KBM-7 (cell line): ENCODE results near the gene BCL2.

Experiments used
- DNase-seq: peaks from one replicate; pipeline ENCODE4 v3.0.0-alpha.2; 2015
- in situ Hi-C: fragments of 300-500 bp; cut with MboI; formaldehyde crosslinking; loops from 2 replicates; pipeline ENCODE4 v1.14.3; 2020; ENCODE audit warnings: low sequenced_read_pairs, low pct_unique_long_range_greater_than_20kb, mixed read lengths

The BCL2 gene

DNA sequence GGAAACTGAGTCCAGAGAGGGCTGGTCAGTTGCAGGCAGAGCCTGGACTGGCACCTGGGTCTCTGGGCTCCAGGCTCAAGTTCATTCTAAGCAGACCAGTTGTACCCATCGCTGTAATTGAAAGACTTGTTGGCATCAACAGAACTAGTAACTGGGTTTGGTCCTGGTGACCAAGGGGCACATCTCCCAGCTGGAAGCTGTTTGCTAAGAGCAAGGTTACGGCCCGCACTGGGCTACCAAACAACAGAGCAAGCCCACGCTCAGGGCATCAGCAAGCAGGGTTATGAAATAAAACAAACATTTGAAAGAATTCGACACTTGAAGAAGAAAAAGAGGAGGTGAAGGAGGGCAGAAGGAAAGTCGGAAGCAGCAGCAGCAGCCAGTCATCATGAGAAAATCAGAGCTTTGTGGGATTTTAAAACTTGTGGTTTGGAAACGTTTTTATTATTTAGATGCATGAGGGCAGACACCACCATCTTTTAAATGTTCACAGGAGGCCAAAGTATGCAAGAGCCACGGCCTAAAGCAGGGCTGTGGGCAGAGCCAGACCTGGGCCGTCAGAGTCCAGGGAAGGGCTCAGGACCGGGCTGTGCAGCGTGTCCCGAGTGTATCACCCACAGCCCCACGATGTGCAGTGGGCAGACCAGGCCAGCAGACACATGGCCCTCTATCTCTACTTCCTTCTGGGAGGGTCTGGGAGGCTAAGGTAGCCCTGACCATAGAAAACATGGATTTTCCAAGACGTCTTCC is 220.3 kb downstream of the BCL2 start:
- DNase-seq, result no peak
- in situ Hi-C loops, result no loop called here

DNA sequence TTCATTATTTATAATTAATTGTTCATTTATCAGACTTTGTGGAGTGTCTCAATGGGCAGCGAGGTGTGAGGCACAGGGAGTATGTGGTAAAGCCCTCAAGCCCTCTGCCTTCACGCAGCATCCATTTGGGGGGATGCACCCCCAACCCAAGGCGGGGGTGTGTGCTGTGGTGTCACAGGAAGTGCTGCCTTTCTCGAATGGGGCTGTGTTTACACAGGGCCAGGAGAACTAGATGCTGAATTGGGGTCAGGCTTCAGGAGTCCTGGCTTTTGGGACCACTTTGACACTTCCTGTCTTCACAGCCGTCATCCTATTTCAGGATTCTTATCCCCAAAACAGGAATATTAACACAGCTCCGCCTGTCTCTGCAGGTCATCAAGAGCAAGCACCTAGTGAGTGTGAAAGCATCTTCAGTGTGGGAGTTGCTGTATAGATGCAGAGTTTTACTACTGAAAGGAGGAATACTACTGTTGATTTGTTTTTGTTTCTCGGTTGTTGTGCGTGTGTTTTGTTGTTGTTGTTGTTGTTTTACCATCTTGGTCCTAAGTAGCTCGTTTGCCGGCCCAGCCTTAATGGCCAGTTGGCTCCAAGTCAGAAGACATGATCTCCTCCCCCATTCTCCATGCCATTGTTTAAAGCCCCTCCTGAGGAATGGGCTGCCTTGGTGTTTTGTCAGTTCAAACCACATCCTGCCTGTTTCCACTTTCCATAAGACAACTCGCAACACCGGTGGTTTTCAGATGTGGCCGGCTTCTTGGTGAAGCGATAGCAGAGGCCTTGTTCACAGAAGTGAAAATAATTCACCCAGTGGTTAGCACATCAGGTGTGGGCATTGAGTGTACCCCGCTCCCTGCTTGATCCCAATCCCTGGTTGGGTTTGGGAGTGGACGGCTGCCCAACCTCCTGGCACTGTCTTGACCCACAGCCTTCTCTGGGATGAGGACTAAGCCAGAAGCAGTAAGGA is 221.3 kb downstream of the BCL2 start:
- in situ Hi-C loops, result no loop called here
- DNase-seq, result peak; percentile 92

DNA sequence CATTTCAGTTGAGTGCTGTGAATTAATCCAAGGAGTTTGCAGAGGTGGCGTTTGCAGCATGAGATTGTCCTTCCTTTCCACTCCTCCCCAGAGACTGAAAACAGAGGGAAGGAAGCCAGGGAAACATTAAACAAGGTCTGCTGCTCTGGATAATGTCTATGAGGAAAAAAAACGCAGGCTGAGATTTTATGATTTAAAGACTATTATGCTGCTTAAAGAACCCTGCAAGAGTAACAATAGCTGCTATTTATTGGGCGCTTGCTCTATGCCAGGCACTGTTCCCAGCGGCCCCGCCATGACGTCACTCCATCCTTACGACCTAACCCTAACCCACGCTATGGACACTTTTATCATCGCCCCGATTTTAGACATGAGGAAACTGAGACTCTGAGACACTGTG is 222.4 kb downstream of the BCL2 start:
- in situ Hi-C loops, result no loop called here
- no peak for DNase-seq

DNA sequence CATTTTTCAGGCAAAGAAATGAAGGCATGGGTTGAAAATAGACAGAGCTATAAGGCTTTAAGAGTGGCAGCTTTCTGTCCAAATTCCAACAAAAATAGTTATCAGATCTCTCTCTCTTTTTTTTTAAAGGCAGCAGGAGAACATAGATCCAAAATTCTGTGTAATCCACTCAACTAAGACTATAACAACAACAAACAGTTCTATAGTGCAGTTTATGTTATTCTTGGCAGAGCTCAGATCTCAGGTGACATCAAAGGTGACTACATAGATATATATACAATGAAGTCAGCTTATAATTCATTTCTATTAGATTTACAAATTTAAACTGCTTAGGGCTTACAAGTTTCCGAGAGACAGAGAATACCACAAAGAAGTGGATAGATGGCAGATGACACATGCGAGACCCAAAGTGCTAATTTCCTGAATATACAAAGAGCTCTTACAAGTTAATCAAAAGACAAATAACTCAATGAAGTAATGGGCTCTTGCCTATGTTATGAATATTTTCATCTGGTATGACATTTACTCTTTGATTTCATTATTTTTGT is 223.2 kb downstream of the BCL2 start:
- in situ Hi-C loops, result no loop called here
- DNase-seq, result no peak

DNA sequence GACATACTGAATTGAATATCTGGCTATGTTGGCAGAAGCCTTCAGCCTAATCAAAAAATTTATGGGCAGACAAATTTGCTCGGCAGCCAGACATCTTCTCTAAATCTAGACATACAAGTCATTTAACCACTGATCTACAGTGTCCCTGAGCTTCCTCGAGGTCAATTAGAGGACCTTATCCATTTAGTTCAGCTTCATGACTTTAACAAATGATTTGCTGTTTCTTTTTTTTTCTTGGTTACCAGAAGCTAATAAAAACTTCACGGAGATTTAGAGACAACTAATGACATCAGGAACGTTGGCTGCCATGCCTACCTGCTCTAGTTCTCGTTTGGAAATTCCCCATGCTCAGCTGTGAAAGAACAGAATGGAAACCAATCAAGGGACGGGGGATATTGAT is 223.8 kb downstream of the BCL2 start:
- in situ Hi-C loops, result no loop called here
- DNase-seq, result no peak

DNA sequence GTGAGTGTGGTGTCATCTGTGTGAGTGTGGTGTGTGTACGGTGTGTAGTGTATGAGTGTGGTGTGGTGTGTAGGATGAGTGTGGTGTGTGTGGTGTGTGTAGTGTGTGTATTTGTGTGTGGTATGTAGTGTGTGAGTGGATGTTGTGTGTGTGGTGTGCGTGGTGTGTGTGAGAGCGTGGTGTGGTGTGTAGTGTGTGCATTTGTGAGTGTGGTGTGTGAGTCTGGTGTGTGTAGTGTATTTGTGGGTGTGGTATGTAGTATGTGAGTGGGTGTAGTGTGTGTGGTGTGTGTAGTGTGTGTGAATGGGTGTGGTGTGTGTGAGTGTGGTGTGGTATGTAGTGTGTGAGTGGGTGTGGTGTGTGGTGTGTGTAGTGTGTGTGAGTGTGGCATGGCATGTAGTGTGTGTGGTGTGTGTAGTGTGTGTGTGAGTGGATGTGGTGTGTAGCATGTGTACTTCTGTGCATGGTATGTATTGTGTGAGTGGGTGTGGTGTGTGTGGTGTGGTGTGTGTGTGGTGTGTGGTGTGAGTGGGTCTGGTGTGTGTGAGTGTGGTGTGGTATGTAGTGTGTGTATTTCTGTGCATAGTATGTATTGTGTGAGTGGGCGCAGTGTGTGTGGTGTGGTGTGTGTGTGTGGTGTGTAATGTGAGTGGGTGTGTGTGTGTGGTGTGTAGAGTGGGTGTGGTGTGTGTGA is 227.8 kb downstream of the BCL2 start:
- in situ Hi-C loops, result no loop called here
- no peak for DNase-seq

DNA sequence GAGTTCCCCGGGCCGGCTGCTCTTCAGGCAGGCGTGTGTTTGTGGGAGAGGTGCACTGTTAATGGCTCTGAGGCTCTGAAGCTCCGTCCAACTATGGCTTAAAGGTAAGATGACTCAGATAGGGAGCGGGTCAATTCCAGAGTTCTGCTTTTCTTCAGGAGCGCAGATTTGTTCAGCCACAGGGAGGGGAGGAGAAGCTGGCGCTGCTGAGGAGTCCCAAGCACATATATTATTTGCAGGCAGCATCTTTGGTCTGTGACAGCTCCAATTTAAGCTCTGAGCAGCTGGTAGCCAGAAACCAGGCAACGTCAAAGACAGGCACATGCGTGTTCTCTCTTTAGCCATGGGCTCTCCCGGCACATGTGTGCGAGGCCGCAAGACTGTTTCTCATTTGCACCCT is 229.2 kb downstream of the BCL2 start:
- DNase-seq, result peak; percentile 62
- in situ Hi-C loops, result no loop called here

DNA sequence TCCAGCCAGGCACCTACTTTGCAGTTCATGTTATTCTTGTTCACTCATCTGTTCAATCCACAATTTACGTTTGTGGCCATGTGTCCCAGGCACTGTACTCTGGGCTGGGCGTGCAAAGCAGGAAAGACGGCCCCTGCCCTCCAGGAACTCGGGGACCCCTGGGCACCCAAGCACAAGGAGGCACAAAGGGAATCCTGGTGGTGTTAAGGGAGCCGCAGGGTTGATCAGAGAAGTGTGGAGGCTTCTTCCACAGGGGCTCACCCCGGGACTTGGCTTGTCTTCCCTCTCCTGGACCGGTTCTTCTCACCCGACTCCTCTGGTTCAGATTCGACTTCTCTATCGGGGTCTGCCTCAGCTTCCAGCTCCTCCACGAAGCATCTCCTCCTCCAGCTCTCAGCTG is 230.5 kb downstream of the BCL2 start:
- in situ Hi-C loops, result no loop called here
- no peak for DNase-seq

DNA sequence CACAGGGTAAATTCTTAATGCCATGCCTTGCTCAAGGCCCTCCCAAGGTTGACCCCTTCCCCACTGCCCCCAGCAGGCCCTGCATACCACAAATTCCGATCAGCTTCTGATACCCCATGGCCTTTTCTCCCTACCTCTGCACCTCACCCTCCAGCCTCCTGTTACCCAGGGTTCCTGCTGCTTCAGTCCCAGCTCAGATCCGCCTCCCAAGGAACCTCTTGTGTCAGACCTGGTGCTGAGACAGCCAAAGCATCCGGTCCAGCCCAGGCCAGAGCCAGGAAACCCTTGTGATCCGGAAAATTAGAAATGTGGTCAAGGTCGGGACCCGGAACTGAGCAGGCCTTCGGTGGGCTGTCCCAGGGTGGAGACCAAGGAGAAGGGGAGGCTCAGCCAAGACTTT is 231.3 kb downstream of the BCL2 start:
- in situ Hi-C loops, result no loop called here
- DNase-seq, result no peak

DNA sequence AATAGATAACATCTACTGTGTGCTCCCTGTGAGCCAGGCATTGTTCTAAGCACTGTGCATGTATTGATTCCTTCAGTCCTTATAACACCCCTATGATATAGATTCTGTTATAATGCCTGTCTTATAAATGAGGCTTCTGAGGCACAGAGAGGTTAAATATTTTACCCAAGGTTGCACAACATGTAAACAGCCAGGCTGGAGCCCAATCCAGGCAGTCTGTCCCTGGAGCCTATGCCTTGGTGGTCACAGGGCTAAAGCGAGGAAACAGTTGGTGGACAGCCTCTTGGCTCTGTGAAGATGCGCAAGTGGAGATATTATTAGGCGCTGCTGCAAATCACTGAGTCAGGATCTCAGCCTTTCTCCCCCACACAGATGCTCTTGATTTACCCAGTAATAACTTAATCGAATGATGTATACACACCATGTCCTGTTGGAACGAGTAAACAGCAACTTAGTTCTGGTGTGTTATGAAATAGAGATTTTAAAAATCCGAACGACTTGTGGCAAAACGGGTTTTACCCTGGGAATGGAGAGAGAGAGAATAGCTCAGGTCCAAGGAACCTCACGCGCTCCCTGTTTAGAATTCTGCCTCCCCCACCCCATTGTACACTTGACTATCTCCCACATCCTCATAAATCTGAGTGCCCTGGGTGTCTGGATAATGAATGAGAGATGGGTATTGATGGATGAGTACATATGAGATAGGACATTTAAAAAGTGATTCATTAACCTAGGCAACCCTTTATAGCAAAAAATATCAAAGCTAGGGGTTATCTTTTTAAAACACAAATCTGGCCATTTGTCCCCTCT is 231.9 kb downstream of the BCL2 start:
- DNase-seq, result no peak
- in situ Hi-C loops, result no loop called here

DNA sequence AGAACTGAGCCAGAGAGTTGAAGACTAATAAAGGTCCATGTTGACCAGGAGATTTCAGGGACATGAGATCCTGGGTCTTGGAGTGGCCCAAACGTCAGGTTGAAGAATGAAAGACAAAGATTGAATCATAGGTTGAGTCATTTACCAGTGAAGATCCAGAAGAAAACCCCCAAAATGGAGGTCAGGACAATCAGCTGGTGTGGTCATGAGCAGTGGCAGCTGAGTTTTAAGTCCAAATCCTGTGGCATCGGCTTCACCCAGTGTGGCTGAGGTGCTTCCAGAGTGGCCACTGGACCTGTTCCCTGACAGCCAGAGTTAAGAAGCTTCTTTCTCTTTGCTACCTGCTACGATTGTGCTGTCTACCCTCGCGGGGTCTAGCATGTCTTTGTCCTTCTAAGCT is 234.0 kb downstream of the BCL2 start:
- in situ Hi-C loops, result no loop called here

DNA sequence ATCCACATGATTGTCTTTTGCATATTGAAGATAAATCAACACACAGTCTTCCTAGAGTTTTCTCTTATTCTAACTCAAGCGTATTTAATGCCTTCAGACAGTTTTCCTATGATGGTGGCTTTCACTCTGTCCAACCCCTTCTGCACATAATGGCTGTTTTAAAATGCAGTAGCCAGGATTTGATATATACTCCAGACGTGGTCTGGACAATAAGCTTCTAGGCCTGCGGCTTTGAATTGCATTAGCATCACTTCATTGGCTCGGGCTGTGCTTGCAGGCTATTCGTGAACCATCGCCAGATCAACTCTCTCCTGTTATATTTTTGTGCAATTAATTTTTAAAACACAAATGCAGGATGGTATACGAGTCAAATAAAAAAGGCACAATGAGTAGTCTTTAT is 235.3 kb downstream of the BCL2 start:
- in situ Hi-C loops, result no loop called here
- DNase-seq, result no peak

More for the DNA sequence above, 234.0 kb downstream of the BCL2 start:
- no peak for DNase-seq

DNA sequence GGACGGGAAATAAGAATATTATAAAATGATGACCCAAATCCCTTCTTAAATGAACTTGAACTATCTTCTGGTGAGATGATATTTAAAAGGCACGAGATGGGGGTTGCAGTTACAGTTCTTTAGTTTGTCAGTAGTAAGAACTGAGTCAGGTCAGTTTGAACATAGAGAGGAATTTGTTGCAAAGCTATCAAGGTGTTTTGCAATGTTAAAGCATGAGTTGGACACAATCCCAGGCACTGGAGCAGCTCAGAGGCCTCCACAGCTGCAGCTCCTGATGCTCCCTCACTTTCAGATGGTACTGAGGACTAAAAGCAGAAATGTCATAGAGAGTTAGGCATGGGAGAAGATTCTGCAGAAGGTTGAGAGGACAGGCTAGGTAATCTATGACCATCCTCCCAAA is 236.0 kb downstream of the BCL2 start:
- in situ Hi-C loops, result no loop called here
- DNase-seq, result no peak

DNA sequence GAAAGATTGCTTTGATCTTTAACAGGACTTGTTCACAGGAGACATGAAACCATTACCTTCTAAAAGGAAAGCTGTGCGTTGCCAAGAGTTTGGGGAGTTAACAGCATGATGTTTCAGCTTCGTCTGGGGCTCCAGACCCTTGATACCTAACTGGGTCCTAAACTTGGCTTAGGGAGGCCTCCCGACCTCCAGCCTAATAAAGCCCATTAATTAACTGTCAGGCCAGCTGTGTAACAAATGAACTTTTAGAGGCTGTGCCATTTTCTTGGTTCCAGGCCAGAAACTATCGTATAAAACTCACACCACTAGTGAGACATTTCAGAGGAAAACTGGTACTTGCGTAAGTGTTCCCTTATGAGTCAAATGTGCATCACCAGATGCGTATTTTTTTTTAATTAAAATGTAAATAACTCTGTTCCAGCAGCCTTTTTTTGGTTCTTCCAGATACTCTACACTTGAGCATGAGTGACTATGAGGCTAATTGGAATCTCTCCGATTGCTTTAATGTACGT is 236.5 kb downstream of the BCL2 start:
- no peak for DNase-seq
- in situ Hi-C loops, result no loop called here

DNA sequence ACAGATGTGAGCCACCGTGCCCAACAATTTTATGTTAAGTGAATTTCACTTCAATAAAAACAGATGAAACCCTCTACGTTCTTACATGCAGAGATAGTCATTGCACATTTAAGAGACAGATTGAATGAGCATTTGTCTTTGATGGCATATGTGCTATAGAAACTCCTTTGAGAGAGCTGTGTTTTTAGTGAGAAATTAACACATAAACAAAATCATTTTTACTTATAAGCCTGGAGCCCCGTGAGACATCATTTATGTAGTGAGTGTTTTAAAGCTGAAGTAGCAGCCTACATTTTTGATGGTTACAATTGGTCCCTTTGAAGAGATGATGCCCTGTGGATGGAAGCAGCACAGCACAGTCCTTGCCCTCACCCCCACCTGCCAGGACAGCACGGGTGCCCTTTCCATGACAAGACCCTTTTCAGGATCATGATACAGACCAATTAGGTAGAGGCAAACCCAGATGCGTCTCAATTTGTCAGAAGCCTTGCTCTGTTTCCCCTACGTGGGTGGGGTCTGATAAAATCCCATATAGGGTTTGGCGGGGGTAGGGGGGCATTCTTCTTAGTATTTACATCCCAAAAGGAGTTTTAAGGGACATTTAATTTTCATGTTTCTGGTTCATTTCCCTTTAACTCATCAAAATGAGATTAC is 237.1 kb downstream of the BCL2 start:
- DNase-seq, result no peak
- in situ Hi-C loops, result no loop called here

DNA sequence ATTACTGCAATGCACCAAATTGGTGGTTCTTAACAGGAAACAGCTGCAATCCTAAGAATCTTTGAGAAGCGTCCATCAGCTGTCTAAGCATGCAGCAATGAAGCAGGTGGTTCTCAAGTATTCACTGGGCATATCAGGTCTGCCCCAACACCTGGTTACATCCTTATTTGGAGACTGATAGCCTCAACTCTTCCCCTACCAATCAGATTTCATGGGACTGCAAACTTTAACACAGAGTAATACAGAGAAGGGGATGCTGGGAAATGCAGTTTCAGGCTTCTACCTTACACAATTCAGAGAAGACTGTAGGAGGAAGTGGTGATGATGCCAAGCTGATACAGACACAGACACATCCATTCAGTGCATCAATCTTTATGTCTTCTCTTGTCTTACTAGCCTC is 240.5 kb downstream of the BCL2 start:
- DNase-seq, result peak; percentile 69
- in situ Hi-C loops, result no loop called here

DNA sequence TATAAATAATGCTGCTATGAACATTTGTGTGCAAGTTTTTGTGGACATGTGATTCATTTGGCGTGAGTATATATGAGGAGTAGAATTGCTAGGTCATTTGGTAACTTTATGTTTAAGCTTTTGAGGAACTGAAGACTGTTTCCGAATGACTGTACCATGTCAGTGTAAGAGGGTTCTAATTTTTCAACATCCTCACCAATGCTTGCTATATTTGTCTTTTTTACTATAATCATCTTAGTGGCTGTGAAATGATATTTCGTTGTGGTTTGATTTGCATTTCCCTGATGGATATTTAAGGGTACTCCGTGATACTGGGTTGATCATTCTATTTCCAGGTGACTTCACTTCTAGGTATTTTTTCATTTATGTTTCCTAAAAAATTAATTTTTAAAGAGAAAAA is 241.1 kb downstream of the BCL2 start:
- no peak for DNase-seq
- in situ Hi-C loops, result no loop called here

DNA sequence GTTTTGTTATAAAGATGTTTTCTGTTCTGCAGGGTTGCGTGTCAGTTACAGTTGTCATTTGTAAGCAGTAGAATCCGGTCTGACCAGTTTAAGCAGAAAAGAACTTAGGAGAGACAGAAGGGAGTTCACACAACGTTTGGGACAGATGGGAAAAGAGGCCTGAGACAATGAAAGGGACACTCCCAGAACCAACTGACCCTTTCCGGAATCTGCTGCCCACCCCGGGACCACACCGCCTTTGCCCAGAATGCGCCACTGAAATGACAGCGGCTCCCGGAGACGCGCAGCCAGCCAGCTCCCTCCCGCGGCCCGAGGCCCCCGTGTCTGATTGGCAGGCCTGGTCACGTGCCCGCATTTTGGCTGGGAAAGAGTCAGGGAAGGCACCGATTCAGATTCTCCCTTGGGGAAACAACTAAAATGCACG is 244.6 kb downstream of the BCL2 start:
- in situ Hi-C loops, result no loop called here
- DNase-seq, result peak; percentile 83
